Upper lobe of left lung (tissue), 4 donors: Measurements from ENCODE around the gene CMTM1.

Source experiments
- CTCF ChIP-seq, 6 experiments: fragments of 450-650 bp in 4 of 6; fragments of 200-600 bp in 2 of 6; sonication (generic) in 2 of 6; IDR thresholded peaks; one replicate each; pipeline ENCODE4 v1.5.1; 2016 to 2019; ENCODE audit warnings: antibody characterized with exemption in 6 of 6
- EP300 ChIP-seq, 4 donors: sonication (generic); formaldehyde crosslinking; IDR thresholded peaks; one replicate each; pipeline ENCODE4 v1.5.1; 2017; ENCODE audit warnings: antibody characterized with exemption in 4 of 4, control low read depth in 2 of 4

- TF ChIP-seq CTCF (IDR thresholded peaks at IDR 0.05) (no peak), EP300 (IDR thresholded peaks at IDR 0.05) (no peak)
Observed at GRCh38 chr16:66543541-66543940, 22.7 kb upstream of the CMTM1 start.
